ENCODE data around the gene ZNF423. TPM values are rescaled to one million over a fixed set of nuclear protein-coding genes. Genes with fewer than 3 reads are reported as not detected.

The ZNF423 gene
- total RNA-seq, 2 experiments from 2014 or later = not detected

DNA sequence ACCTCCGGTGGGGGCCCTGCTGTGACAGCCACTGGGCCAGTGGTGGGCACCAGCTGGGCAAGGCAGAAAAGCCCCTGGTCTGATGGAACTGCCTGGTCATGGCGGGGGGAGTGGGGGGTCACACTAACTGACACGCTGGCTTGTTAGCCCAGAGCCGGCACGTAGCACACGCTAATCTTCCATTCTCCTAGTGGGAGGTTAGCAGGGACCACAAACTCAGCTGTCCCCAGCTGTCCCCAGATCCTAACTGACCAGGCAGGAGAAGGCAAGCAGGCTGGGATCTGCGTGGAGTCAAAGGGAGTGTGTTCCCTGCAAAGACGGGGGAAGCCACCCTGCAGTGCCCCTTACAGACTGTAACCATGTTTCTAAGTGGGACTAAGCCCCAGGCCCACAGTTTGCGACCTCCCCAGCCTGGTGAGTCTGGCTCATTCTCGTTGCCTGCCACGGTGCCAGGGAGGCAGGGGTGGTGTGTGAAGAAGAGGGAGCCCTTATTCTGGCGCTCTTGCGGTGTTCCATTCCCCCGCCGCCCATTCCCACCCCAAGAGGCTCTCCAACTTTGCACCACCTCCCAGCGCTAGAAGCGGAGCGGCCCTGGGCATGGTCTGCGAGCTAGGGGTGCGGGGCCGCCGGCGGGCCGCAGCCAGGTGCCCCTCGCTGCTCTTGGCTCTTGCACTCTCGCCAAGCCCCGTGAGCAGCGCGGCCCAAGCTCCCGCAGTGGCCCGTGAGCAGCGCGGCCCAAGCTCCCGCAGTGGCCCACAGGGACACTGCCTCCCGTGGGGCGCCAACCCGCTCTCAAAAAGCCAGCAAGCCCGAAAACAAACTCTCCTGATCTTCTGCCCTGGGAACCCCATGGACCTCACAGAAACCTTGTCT lies 12.1 kb upstream of the ZNF423 start:
- intact Hi-C loops (cut with DNase I, micrococcal nuclease) = no loop called here
- H3K9me3 Mint-ChIP-seq (ENCODE audit: low read depth) = no peaks in the 10 kb centered on the region
- H3K36me3 Mint-ChIP-seq (ENCODE audit: low read depth) = no peaks in the 10 kb centered on the region
- ATAC-seq = no peak
- no peak for DNase-seq
- H3K27me3 Mint-ChIP-seq = peaks cover 3% of the 10 kb centered on the region
- ChIA-PET POLR2A (no interaction called here), CTCF (interaction anchor here (1.2 kb wide), 1 partner anchor 8 kb away, joined by 4 read pairs; no protein-coding TSS in a partner anchor)
- no peaks in the 10 kb centered on the region for H3K4me1 Mint-ChIP-seq
- no peak overlapping the region for H3K4me3 Mint-ChIP-seq
- no peak overlapping the region for H3K27ac Mint-ChIP-seq

DNA sequence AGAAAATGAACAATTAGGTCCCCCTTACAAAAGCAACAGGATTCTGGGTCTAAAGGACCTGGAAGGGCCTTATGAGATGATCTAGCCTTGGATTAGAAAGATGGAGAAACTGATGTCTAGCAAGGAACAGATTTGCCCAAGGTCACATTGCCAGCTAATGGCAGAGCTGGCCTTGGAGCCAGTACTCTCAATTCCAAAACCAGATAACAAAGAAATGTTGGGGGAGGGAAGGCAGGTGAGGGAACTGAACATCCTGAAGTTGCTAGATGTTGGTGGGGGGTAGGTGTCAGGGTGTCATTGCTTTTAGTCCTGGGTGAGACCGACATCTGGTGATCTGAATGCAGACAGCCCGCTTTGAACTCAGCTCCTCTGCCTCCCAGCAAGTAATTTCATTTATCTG lies 11.3 kb upstream of the ZNF423 start:
- H3K27me3 Mint-ChIP-seq = peaks cover 3% of the 10 kb centered on the region
- no peaks in the 10 kb centered on the region for H3K36me3 Mint-ChIP-seq (ENCODE audit: low read depth)
- CTCF ChIA-PET = interaction anchor here (1.2 kb wide), 1 partner anchor 9 kb away, joined by 4 read pairs; no protein-coding TSS in a partner anchor

DNA sequence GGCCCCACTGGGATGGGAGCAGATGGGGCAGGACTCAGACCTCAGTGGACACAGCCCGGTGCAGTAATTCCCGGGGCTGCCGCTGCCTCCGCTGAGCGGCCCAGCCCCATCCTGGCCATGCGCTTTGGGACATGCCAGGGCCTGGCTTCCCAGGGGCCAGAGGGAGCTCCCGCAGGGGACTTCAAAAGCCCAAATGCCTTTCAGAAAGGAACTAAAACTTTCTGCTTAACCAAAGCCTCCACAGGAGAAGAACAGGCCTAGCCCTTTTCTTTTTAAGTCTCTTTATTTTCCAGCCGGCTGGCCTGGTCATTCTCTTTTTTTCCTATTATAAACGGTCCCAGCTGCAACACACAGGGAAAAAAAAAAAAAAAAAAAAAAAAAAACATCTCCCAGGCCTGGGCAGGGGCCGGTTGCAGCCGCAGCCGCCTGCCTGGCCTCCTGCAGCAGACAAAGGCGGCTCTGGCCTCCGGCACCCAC lies 10.7 kb upstream of the ZNF423 start:
- DNase-seq (no peak), ATAC-seq (no peak)
- no peaks in the 10 kb centered on the region for H3K36me3 Mint-ChIP-seq (ENCODE audit: low read depth)
- H3K9me3 Mint-ChIP-seq (ENCODE audit: low read depth) = no peaks in the 10 kb centered on the region
- ChIA-PET POLR2A (no interaction called here), CTCF (interaction anchor here (1.2 kb wide), 1 partner anchor 10 kb away, joined by 4 read pairs; no protein-coding TSS in a partner anchor)
- H3K4me3 Mint-ChIP-seq = no peak overlapping the region
- H3K27ac Mint-ChIP-seq = no peak overlapping the region
- no peaks in the 10 kb centered on the region for H3K4me1 Mint-ChIP-seq
- intact Hi-C loops (cut with DNase I, micrococcal nuclease) = no loop called here
- peaks cover 4% of the 10 kb centered on the region for H3K27me3 Mint-ChIP-seq

More for the DNA sequence above, 11.3 kb upstream of the ZNF423 start:
- no peak overlapping the region for H3K27ac Mint-ChIP-seq
- ATAC-seq = no peak
- no peak for DNase-seq
- H3K4me1 Mint-ChIP-seq = no peaks in the 10 kb centered on the region
- intact Hi-C loops (cut with DNase I, micrococcal nuclease) = no loop called here
- no peak overlapping the region for H3K4me3 Mint-ChIP-seq
- POLR2A ChIA-PET = no interaction called here
- no peaks in the 10 kb centered on the region for H3K9me3 Mint-ChIP-seq (ENCODE audit: low read depth)

DNA sequence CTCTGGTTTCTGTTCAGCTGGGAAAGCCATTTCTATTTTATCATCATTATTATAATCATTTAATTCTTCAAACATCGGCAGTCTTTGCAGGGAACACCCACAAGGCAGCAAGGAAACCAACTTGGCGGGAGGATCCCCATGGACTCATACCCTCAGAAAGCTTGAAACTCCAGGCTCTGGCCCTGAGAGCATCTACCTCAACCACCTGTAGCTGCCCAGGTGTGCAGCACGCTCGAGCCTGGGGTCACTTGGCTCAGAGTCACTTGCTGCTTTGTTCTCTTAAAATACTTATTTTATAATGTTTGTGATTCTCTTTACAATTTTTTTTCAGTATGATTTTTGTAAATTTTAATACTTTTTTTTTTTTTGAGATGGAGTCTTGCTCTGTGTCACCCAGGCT lies 6.8 kb upstream of the ZNF423 start:
- ATAC-seq (no peak), DNase-seq (no peak)
- peaks cover under 1% of the 10 kb centered on the region for H3K4me1 Mint-ChIP-seq
- H3K27me3 Mint-ChIP-seq = peaks cover 15% of the 10 kb centered on the region
- CTCF ChIA-PET = interaction anchor here (0.6 to 1.5 kb wide), 4 partner anchors 13 to 69 kb away, joined by 3 to 7 read pairs (median 3); no protein-coding TSS in a partner anchor
- POLR2A ChIA-PET = no interaction called here
- H3K36me3 Mint-ChIP-seq (ENCODE audit: low read depth) = no peaks in the 10 kb centered on the region
- intact Hi-C loops (cut with DNase I, micrococcal nuclease) = no loop called here
- no peak overlapping the region for H3K4me3 Mint-ChIP-seq
- no peak overlapping the region for H3K27ac Mint-ChIP-seq
- no peaks in the 10 kb centered on the region for H3K9me3 Mint-ChIP-seq (ENCODE audit: low read depth)

DNA sequence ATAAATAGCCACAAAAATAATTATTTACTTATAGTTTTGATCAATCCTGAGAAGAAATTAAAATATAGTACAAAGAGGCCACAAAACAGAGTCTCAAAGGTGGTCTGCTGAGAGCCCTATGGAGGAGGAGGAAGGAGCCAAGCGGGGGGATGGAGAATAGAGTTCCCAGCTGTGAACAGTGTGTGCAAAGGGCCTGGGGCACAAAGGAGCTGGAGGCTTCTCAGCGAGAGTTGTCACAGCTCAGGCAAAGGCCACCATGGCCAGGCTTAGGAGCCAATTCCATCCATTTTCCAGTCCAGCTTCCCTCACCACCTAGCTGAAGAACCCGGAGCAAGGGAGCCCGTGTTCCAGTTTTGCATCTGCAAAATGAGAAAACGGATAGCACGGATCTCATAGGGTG lies 5.4 kb upstream of the ZNF423 start:
- ATAC-seq = no peak
- no peaks in the 10 kb centered on the region for H3K36me3 Mint-ChIP-seq (ENCODE audit: low read depth)
- no peaks in the 10 kb centered on the region for H3K9me3 Mint-ChIP-seq (ENCODE audit: low read depth)
- POLR2A ChIA-PET = no interaction called here
- intact Hi-C loops (cut with DNase I, micrococcal nuclease) = no loop called here
- H3K4me1 Mint-ChIP-seq = peaks cover 5% of the 10 kb centered on the region
- CTCF ChIA-PET = interaction anchor here (0.6 to 1.5 kb wide), 3 partner anchors 15 to 74 kb away, joined by 3 to 7 read pairs (median 3); no protein-coding TSS in a partner anchor
- peaks cover 21% of the 10 kb centered on the region for H3K27me3 Mint-ChIP-seq
- no peak overlapping the region for H3K27ac Mint-ChIP-seq
- no peak for DNase-seq
- H3K4me3 Mint-ChIP-seq = no peak overlapping the region

DNA sequence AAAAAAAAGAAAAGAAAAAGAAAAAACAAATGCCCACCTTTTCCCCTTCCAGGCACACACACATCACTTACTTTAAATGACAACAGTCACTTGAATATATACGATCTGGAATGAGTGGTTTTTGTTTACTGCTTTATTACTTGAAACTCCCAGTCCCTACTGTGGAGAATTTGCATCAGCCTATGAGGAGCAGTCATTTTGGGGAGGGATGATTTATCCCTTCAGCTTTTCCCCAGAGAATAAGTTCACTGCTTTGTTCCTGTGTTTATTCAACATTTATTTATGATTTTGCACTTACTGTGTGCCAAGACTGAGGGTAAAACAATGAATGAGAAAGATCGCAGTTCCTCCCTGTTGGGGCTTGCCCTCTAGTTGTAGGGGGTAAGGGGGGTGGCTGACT lies 4.7 kb upstream of the ZNF423 start:
- CTCF ChIA-PET = no interaction called here
- no peak for DNase-seq

DNA sequence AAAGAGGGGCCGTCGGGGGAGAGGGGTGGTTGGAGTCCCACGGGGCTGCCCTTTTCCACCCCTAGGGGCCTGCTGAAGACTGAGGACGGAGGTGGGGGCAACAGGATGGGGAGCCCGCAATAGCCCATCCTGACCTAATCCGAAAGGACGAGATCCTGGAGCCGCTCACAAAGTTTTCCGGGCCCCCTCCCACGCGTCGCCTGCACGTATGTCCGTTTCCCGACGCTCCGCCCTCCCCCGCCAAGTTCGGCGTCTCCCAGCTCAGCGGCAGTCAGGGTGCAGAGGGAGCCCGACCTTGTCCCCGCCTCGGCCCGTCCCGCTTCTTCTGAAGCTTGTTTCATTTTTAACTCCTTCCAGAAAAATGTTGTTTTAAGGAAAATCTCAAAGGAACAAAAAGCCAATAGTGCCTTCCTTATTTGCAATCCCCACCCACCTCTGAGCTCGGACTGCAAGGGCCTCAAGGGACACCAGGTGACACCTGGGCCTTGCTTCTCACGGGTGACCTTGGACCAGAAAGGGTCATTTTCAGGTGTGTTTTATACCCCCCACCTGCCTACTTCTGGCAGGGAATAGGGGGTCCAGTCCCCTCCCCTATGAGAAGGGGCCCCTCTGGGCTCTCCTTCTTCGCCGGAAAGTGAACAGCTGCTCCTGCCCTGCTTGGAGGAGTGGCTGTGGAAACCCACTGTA lies 3.4 kb upstream of the ZNF423 start:
- ChIA-PET CTCF (interaction anchor here (0.6 to 1.2 kb wide), 4 partner anchors 13 to 214 kb away, joined by 3 read pairs; partner anchors contain the start of gene CNEP1R1), POLR2A (interaction anchor here (0.6 kb wide), 1 partner anchor 31 kb away, joined by 3 read pairs; no protein-coding TSS in a partner anchor)
- Mint-ChIP-seq H3K9me3 (ENCODE audit: low read depth) (no peaks in the 10 kb centered on the region), H3K4me3 (peak overlapping the region; percentile 23), H3K27ac (no peak overlapping the region), H3K27me3 (peaks cover 23% of the 10 kb centered on the region), H3K4me1 (peaks cover 5% of the 10 kb centered on the region), H3K36me3 (ENCODE audit: low read depth) (no peaks in the 10 kb centered on the region)
- ATAC-seq (no peak), DNase-seq (peak; percentile 31)
- intact Hi-C loops (cut with DNase I, micrococcal nuclease) = loop anchor here (5.0 kb wide), 4 partner anchors 63 to 577 kb away; partner anchors contain the start of gene CBLN1 (in 1 of the 2)

More for the DNA sequence above, 4.7 kb upstream of the ZNF423 start:
- ATAC-seq = no peak
- POLR2A ChIA-PET = no interaction called here
- Mint-ChIP-seq H3K4me3 (no peak overlapping the region), H3K4me1 (peaks cover 5% of the 10 kb centered on the region), H3K27me3 (peaks cover 21% of the 10 kb centered on the region), H3K27ac (no peak overlapping the region), H3K36me3 (ENCODE audit: low read depth) (no peaks in the 10 kb centered on the region), H3K9me3 (ENCODE audit: low read depth) (no peaks in the 10 kb centered on the region)
- intact Hi-C loops (cut with DNase I, micrococcal nuclease) = no loop called here

DNA sequence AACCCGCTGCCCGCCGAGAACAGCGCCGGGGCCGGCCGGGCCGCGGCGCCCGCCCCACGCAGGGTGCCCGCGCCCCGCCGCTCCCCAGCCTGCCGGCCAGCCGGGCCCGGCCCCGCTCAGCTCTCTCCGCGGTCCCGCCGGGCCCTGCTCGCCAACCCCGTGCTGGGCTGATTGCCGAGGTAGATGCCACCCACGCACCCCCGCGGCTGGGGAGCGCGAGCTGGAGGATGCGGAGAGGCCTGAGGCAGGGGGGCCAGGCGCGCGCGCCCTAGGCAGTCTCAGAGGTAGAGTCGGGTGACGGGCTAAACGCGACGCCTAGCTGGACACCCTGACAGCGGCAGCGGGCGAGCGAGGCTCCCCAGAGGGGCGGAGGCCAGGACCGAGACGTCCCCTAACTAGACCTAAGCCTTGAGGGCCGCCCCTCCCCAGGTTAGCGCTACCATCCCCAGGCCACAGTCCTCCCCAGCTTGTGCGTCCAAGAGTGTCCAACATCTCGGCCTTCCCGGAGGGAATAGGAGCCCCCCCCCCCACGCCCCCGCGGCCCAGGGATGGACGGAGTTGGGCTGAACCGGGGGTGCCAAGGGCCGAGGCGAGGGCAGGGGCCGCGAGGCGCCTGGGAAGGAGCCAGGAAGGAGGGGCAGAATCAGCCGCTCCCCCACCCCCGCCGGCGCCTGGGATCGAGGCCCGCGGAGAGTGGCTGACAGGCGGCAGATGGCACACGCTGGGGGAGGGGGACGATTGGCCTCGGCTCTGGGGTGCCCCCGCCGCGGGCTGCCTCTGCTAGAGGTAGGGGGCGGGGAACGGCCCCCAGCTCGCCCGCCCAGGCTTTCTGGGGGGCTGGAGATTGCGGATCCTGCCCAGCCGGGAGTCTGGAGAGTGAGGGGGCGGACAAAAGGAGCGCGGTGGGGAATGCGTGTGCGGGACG lies 2.5 kb upstream of the ZNF423 start:
- Mint-ChIP-seq H3K9me3 (ENCODE audit: low read depth) (no peaks in the 10 kb centered on the region), H3K27me3 (peaks cover 31% of the 10 kb centered on the region), H3K36me3 (ENCODE audit: low read depth) (no peaks in the 10 kb centered on the region), H3K4me3 (no peak overlapping the region), H3K27ac (no peak overlapping the region), H3K4me1 (peaks cover 5% of the 10 kb centered on the region)
- intact Hi-C loops (cut with DNase I, micrococcal nuclease) = loop anchor here (5.0 kb wide), 4 partner anchors 64 to 576 kb away; partner anchors contain the start of gene CBLN1 (in 1 of the 2)
- peak; percentile 72 for DNase-seq
- CTCF ChIA-PET = interaction anchor here (0.6 to 1.9 kb wide), 12 partner anchors 12 to 1078 kb away, joined by 3 to 8 read pairs (median 3); partner anchors contain the start of gene CNEP1R1
- POLR2A ChIA-PET = no interaction called here
- peak; percentile 22 for ATAC-seq

DNA sequence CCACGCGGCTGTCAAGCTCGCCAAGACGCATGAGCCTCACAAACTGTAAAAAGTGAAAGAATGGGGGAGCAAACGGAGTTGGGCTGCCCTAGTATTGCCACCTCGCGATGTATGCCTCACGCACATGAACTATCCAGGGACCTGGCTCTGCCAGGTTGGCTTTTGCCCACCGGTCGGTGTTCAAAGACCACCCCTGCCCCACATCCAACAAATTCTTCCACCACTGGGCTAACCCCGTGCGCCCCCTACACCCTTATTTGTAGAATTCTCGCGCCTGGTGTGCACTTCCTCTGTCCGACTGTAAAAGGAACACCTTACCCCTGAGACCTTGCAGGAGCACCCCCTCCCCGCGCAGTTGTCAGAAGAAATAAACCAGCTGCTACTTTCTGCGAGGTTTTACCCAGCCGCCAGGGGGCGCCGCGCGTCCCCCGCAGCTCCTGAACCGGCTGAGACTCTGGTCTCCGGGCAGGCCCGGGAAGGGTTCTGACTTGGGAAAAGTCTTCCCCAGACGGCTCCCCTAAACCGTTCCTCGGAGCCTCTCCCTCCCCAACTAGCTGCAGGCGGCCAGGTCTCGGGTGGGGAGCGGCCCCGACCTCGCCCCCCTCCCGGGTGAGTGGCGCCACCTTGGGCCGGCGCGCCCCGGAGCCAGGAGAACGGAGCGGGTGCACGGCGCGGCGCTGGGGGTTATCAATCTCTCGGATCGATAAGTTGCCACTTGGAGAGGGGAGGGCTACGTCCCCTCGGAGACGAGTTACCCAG lies 1.7 kb upstream of the ZNF423 start:
- Mint-ChIP-seq H3K36me3 (ENCODE audit: low read depth) (no peaks in the 10 kb centered on the region), H3K27me3 (peaks cover 34% of the 10 kb centered on the region), H3K27ac (peak overlapping the region; percentile 58), H3K9me3 (ENCODE audit: low read depth) (no peaks in the 10 kb centered on the region), H3K4me3 (peak overlapping the region; percentile 62), H3K4me1 (peaks cover 5% of the 10 kb centered on the region)
- ATAC-seq (peak; percentile 43), DNase-seq (peak; percentile 73)
- ChIA-PET POLR2A (interaction anchor here (0.7 kb wide), 1 partner anchor 436 kb away, joined by 7 read pairs; no protein-coding TSS in a partner anchor), CTCF (interaction anchor here (0.5 to 1.9 kb wide), 16 partner anchors 8 to 345 kb away, joined by 3 to 8 read pairs (median 3); partner anchors contain the start of gene CNEP1R1)
- intact Hi-C loops (cut with DNase I, micrococcal nuclease) = loop anchor here (5.0 kb wide), 4 partner anchors 65 to 575 kb away; partner anchors contain the start of gene CBLN1 (in 1 of the 2)

All from activated CD4-positive, alpha-beta T cell treated with anti-CD3 and anti-CD28 coated beads for 36 hours (primary cell).